Medulla oblongata (tissue), 1 donor: ENCODE data around the gene CNGA2.

Experiments used
- DNase-seq: peaks from one replicate; pipeline ENCODE4 v3.0.0-alpha.2; 2015; ENCODE audit errors: extremely low spot score

Gene CNGA2

DNA sequence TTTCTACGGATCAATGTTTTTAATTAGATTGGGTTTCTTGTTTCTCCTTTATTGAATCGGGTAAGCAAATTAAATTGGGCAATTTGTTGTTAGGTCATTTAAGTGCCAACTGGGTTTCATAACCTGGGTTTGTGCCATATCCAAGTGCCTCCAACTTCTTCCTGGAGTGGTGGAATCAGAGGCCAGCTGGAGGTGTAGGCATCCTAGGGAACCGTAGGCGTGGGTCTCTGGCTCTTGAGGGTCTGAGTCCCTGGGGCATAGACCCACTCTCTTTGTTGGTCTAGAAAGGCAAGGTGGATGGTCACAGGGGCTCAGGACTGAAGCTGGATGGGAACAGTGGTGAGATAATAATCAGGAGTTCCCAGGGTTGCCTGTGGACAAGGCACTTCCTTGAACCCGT, 18.3 kb downstream of the CNGA2 start:
- no peak for DNase-seq

DNA sequence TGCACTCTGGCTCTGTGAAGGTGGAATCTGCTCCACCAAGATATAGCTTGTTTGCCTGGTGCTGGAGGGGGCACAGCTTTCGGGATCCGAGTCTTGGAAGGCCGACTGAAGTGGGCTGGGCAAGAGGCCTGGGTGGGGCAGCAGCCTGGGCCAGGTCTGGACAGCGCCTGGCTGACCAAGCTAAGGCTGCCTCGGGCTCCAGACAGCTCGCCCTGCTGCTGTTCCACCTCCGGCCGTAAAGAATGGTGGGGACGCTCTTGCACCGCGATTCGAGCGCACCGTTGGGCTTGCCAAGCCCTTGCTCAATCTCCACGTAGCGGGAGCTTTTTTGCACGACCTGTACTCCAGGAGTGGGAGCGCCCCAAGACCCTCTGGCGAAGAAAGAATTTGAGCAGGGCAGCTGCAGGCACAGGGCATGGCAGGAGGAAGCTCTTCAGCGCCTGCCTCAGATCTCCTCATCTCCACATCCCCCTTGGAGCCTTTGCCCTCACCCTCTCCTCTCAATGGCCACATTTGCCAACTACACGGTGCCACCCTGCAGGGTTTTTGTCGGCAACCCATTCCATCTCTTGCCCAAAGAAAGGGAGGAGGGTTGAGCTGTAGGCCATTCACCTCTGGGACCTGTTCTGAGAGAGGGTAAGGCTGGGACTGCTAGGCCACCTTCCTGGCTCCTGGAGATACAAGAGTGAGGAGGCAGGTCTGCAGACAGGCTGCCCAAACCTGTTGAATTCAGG, 18.9 kb downstream of the CNGA2 start:
- DNase-seq, result peak; percentile 44

DNA sequence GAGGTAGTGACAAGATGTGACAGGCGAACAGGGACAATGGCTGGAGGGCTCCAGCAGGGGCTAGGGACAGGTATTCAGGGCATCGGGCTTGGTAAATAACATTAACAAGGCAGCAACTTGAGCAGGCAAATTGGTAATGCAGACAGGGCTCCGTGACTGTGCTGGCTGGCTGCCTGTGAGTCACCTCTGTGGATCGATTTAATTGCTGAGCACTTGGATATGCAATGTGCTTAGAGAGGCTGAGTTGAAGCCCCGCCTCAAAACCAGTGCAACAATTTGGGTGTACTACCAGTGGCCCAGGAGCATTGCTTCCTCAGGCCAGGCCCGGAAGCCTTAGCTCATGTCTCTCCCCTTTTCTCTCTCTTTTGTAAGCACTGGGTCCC, 19.5 kb downstream of the CNGA2 start:
- DNase-seq, result no peak

DNA sequence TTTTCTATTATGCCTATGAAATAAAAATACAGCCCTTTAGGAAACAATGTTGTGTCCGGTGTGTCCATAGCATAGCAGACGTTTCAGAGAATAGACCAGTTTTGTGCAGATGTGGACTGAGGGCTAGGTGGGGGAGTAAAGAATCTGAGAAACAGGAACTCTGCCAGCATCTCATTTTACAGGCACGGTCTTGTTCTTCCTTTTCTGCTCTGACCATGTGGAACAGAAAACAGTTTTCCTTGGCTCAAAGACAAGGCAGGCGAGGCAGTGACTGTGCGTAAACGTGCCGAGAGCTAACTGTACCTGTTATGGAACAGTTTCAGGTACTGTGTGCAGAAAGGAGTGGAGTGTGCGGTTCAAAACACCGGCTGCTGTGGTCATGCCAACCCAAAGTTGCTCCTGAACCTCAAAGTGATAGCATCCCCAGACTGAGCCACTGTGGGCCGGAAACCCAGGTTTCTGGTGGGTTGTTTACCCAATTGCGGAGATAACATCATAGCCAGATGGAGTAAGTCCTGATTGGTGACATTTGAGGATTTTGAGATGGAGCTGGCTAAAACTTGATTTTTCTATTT, 20.2 kb downstream of the CNGA2 start:
- DNase-seq, result no peak

DNA sequence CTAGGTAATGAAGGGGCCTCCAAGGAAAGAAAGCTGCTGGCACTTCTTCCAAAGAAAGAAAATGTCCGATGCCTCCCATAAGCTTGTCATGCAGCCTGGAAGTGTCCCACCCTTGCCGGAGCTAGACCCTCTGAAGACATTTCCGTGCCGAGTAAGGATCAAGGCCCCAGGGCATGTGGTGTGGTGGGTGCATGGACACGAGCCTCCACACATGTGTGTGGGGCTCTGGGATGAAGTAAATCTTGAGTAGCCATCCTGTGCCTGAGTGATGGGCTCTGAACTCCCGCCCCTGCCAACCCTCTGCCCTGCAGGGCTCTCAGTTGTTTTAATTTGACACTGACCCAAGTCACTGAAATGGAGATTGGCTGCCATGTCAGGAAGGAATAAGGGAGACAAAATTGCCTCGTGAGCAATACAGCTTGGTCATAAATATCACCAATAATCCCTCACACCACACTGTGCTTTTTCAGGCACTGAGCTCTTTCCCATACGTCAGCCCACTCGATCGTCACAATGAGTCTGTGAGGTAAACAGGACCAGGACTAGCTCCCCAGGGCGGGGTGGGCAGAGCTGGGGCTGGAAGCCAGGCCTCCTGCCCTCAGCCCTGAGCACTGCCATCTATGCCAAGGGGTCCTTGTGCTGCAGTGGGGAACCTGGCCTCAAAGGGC, 24.6 kb downstream of the CNGA2 start:
- DNase-seq, result no peak

DNA sequence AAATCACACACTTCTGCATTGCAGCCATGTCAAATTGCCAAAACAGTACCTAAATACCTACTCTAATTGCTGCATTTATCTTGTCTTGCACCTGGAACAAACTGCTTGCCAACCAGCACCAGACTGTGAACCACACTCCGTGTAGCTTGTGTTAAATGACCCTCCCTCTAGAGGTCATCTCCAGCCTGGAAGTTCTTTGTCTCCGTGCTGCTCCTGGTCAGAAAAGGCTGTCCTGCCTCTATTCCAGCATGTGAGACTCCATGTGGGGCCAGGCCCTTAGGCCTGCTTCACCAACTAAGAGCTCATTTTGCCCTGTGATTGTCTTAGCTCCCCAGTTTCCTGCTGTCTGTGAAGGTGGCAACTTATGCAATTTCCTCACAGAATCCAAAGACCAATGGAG, 28.3 kb downstream of the CNGA2 start:
- no peak for DNase-seq

DNA sequence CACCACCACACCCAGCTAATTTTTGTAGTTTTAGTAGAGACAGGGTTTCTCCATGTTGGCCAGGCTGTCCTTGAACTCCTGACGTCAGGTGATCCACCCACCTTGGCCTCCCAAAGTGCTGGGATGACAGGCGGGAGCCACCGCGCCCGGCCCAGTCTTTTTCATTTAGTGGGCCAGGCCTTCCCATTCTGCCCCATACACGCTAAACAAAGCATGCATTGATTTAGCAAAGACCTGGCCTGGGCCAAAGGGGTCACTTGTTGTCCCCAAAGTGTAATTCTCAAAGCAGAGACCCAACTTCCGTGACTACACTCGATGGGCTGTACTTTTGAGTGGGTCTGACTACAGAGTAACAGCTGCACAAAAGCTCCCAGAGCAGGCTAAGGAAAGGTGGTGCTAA, 29.2 kb downstream of the CNGA2 start:
- DNase-seq, result no peak

DNA sequence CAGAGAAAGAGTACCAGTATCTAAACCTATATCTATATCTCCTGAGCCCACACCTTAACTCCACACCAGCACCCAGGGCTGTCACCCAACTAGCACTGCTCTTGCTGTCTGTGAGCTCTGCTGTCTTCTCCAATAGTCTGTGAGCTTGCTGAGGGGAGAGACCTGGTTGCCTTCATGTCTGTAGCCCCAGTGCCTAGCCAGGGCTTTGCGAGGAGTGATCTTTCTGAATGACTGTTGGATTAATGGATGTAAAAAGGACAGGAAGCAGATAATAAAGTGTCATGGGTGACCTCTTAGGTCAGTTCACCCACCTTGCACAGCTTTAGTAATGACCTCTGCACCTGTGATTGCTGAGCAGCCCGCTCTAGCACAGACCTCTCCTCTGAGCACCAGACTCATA, 30.5 kb downstream of the CNGA2 start:
- DNase-seq, result no peak

DNA sequence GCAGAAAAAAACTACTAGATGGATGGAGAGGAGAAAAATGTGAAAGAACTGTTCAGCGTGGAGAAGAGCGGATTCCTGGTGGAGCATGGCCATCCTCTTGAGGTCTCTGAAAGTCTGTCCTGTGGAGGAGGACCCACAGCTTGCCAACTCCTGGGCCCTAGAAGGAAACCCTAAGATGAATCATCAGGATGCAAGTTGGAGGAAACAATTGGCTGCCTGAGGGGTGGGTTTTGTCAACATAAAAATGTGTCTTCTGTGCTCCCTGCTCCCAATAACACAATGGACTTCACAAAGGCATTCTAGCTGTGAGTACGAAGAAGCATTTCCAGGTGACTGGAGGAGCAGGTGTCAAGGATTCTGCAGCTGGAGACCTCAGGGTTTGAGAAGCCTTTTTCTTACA, 37.2 kb downstream of the CNGA2 start:
- no peak for DNase-seq

DNA sequence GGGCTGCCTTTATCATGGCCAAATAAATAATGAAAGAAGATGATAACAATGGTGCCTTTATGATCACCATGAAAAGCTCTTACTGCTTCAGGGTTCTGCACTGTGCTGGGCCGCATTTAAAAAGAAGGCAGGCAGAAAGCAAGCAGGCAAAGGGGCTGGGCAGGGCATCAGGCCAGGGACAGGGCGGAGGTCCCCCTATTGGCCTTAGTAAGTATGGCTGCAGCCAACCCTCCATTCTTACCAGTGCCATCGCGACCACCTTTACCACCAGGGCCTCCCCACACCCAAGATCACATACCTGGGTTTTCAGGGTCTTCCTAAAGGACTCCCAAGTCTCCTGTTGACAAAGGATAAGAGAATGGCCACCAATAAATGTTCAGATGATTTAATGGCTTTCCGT, 38.9 kb downstream of the CNGA2 start:
- no peak for DNase-seq

DNA sequence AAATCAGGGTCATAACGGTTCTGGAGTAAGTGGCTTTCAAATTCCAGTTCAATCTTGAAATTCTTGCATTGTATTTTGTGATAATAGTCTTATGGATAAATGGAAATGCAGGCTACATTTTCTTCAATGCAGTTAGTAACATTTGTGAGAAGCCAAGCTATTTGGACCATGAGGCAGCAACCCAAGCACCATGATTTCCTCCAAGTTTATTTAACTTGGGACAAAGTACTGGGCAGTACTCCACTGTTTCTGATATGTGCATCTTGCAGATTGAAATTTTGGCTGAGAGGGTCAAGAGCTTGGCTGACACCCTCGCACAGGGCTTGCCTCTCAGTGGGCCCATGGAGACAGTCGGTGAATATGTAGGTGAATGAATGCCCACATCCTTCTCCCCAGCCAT, 39.9 kb downstream of the CNGA2 start:
- no peak for DNase-seq

DNA sequence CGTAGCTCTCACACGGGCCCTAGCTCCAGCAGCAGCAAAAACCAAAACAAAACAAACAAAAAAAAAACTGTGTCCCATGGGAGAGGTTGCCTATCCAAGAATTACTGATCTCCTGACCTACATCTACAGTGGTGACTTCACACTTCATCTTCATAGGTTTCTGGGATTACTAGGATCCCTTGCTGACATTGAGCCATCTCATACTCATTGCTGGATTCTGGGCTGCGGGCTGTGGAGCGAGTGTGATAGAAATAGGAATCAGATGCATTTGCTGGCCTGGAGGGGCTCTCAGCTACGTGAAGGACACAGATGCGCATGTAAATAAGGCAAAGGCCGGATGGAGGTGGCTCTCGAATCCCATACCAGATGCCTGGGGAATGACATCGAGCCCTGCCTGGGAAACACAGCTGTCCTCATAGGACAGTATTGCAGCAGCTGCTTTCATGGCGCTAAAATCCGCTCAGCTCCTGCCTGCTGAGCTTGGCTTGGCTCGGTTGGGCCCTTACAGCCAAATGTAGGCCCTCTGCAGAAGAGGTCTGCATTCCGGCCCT, 41.7 kb downstream of the CNGA2 start:
- DNase-seq, result no peak

DNA sequence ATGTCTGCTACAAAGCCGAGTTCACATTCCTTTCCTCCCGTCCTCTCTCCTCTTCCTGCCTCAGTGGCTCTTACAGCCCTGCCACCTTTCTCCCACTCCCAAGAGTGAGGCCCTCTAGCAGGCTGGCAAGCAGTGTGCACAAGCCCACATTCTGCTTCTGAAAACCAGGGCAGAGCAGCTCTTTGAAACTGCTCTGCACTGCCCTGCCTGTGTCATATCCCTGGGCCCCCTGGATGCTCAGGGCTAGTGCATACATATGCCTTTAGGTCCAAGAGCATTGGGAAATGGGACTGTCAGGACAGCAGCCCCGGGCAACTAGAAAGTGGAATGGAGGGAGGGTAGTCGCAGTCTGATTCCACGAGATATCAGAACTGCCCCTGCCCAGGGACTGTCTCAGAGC, 42.4 kb downstream of the CNGA2 start:
- no peak for DNase-seq

DNA sequence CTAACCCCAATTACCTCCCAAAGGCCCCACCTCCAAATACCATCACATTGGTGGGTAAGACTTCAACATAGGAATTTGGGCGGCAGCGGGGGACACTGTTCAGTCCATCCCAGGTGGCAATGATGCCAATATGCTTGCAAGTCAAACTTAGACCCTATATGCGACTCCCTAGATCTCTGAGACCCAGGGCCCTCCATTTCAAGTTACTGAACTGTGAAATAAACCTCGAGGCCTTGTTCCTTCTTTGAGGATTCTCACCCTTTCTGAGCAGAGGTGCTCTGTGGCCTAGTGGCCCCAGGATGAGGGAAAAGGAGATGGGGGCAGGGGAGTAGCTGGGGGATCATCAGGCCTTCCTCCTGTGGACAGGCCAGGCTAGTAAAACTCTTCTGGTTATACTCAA, 44.7 kb downstream of the CNGA2 start:
- DNase-seq, result no peak

DNA sequence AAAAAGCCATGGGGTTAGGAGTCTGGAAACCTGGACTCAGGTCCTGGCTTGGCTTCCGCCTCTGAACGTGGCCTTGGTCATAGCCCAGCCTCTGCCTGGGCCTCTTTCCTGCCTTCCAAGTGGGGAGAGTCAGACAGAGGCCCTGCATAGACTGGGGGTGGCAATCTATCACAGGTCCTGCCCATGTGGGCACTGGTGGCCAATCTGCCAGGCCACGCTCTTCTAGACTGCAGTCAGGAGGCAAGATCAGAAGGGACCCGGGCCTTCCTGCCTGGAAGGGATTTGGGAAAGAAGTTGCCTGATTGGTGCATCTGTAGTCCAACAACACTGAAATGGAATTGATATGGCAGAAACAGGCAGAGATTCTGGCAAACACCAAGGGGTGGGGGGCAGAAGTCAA, 46.1 kb downstream of the CNGA2 start:
- DNase-seq, result no peak

DNA sequence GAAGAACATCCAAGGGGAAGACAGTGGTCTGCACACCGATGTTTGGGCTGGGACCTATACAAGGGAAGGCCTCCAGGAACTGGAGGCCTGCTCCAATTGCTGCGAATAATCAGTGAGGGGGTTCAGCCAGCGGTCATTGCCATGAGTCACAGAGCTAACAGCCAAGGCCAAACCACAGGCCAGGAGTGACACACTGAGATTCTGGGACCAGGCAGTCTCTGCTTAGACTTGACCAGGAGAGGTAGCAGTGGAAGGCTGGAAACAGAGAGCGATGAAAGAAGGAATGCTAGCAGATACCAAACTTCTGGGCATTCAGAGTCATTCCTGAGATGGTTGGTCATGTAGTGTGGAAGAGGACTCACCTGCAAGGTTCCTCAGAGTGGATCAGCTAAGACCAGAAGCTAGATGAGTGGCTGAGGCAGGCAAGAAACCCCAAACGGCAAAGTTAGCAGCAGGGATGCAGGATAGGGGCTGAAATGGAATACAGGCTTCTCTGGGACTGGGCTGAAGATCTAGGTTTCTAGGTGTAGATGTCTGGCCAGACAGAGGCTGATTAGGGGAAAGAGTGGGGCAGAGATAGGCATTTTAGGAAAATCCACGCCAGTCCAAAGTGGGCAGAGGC, 54.7 kb downstream of the CNGA2 start:
- DNase-seq, result no peak

DNA sequence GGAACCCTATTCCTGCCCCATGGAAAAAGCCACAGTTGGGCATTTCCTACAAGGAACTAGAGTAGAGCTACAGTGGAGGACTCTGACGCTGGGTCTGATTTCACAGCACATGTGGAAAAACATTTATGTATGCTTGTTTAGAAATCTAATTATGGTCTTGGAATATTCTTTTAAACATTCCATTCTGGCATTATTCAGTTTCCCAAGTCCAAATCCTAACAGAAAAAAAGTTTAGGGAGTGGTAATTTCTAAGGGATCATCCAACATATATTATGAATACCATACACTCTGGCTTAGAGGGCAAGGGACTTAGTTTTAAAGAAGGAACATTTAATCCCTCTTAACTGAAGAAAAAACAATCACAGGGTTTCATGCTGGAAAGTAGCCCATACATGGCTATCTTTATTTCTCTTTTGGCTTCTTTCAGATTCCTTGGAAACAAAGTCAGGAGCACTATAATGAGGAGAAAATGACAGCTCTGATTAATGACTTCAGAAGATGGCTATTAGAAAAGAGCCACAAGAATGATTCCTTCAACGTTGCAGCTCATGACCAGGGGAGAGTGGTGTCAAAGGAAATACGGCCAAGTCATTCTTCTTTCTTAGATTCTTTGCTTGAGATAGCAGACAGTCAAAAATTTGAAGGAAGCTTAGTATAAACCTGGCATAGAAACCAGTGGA, 56.1 kb downstream of the CNGA2 start:
- no peak for DNase-seq

DNA sequence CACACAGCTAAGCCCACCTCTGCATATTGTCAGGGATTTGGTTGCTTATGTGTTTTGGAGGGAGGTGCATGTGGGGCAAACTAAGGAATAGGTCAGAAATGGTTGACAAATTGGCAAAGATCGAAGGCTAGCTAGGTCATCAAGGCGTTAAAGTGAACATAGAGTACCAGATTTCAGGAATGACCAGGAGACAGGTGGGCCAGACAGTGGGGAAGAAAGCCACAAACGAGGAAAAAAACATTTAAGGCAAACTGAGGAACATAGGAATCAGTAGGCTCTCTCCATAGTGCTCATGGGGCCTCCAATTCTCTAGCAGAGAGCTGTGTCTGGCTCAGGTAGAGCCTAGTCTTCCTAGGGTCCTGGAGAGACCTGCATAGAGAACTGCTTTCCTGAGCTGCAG, 57.4 kb downstream of the CNGA2 start:
- no peak for DNase-seq

DNA sequence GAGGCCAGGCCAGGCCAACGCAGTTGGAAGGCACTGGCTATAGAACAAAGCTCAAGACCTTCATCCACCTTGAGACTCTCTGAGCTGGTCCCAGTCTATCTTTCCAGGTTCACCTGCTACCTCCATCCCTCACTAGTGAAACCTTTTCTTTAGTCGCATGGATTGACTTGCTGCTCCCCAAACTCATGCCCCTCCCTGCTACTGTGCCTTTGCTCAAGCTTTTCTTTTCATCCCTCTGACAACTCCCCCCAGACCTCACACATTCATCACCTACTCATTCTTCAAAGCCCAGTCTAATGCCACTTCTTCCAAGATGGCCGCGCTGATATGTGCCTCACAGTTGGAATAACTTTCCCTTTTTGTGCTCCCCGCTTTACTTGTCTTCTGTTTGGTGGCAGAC, 58.0 kb downstream of the CNGA2 start:
- no peak for DNase-seq

DNA sequence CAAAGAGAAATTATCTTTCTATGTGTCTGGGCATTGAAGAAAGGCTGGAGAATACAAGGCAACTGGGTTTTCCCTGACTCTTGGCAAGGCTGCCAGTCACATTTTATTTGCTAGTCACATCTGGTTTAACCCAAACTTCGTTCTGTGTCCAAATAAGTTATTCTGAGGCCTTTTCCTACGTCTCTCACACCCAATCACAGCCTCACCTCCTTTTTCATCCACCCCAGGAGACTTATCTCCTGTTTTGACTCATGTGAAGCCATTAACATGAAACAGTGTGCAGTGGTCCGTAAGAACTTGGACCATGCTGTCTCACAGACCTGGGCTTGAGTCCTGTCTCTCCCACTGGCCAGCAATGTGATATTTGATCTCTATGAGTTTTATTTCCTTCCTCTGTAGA, 59.3 kb downstream of the CNGA2 start:
- DNase-seq, result no peak
